GM12801 (cell line): Measurements from ENCODE around the gene THSD7B.

Experiments used
- CTCF ChIP-seq: IDR thresholded peaks from one replicate; pipeline ENCODE4 v1.5.1; 2011; ENCODE audit warnings: control low read depth; ENCODE audit not compliant: insufficient read length; ENCODE audit errors: extremely low read depth

Gene THSD7B

GRCh38 chr2:137255990-137256389 is 490.6 kb downstream of the THSD7B start:
- no peak for TF ChIP-seq CTCF

DNA sequence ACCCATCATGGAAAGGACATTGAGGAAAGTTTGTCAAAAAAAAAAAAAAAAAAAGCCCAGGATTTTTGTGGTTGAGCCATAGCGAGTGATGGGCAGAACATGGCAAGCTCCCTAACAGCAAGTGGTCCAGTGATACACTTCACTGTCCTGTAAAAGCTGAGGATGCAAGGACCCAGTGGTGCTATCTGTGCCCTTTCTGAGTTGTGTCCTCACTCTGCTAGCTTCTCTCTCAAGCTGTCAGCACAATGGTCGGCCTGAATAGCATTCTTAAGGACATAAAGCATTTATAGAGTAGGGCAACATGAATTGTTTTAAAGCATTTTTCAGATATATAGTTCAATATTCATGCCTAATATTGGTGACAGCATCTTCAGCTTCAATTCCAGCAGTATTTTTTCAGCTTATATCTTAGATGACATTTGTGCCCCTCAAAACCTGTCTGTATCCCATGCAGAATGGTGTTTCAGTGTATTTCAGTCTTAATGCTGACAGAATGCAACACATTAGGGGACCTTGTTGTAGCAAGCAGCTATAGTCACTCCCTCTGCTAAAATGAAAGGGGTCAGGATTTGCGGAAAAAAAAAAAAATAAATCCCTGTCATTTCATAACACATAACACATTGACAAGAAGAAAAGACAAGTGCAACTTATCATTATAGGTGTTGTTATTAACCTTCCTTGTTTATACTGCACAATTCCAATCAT is 496.7 kb downstream of the THSD7B start:
- no peak for TF ChIP-seq CTCF

- TF ChIP-seq CTCF: no peak
Observed at GRCh38 chr2:137262594-137262993, 497.2 kb downstream of the THSD7B start.

GRCh38 chr2:137287913-137288639 is 522.7 kb downstream of the THSD7B start:
- TF ChIP-seq CTCF: no peak

DNA sequence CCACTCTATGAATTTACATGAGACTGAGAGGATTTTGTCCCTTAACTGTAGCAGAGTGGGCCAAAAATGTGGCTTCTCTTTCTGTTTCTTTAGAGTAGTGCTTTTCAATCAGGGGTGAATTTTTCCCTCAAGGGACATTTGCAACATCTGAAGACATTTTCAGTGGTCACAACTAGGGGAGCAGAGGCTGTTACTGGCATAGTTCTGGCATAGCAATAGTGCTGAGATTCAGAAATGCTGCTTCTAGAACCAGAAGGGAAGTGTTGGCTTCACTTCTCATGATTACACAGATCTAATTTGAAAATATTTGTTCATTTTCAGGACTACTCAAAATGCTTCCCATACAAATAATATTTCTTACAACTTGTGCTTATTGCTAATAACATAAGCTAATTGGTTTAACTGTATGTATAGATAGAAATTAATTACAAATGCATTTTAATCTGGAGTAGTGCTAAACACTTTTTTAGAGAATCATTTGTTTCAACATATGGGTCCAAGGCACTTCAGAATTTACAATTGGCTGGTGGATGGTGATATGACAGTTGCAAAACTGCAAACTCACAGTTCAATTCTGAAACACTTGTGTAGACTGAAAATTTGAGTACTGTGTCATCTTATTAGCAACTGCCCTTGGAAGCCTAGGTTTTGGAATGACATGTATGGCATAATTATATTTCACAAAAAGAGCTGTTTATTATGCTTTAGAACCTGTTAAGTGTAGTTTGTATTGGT is 526.7 kb downstream of the THSD7B start:
- no peak for TF ChIP-seq CTCF

DNA sequence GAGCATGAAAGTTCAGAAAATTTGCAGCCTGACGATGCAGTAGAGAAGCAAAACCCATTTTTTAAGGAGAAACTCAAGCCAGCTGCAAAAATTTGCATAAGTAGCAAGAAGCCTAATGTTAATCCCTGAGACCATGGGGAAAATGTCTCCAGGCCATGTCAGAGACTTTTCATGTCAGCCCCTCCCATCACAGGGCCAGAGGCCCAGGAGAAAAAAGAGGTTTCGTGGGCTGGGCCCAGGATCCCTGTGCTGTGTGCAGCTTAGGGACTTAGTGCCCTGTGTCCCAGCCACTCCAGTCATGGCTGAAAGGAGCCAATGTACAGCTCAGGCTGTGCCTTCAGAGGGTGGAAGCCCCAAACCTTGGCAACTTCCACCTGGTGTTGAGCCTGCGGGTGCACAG is 533.0 kb downstream of the THSD7B start:
- no peak for TF ChIP-seq CTCF

GRCh38 chr2:137300987-137301386 is 535.6 kb downstream of the THSD7B start:
- TF ChIP-seq CTCF: no peak
